ENCODE data around the gene POLR3E. TPM values are rescaled to one million over a fixed set of nuclear protein-coding genes. Genes with fewer than 3 reads are reported as not detected.

The POLR3E gene
- total and polyA plus RNA-seq, 2 experiments from 2014 or later: 23.5 to 62.5 TPM

DNA sequence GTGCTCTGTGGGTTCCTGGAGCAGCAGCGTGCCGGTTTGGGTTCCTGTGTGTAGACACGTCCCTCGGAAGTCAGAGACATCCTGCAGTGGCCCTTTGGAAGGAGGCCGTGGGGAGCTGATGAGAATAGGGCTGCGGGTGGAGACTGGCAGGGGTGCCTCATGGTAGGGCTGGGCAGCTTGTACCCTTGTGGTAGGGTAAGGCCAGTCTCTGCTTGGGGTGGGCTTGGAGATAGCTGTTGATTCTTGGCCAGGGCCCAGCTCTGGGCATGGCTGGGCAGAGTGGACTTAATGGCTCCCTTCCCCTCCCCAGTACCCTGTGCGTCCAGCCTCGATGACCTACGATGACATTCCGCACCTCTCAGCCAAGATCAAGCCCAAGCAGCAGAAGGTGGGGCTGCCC is 10.6 kb downstream of the POLR3E start:
- WGBS (ENCODE audit: low lambda C conversion rate, missing lambda C conversion rate): 99% methylated on average over 10 of the region's 10 CpGs

DNA sequence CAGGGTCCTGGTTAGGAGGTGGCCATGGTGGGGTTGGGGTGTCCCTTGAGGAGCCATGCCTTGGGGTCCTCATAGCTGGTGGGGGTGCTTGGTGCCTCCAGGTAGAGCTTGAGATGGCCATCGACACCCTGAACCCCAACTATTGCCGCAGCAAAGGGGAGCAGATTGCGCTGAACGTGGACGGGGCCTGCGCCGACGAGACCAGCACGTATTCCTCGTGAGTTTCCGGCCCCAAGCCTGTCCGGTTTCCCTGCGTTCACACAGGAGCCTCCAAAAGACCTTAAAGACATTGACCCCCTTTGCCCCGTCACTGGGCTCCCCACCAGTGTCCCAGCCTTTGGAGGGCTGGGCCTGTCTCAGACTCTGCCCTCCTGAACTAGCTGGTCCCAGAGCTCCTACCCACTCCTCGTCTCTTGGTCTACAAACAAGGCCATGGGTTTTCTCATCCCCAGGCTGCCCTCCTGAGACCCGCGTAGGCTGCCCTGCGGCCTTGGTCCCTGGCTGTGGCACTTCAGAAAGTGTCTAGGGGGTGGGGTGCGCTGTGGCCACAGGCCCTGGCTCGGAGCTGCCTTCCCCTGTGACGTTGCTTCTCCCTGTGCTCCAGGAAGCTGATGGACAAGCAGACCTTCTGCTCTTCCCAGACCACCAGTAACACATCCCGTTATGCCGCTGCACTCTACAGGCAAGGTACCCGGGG is 11.8 kb downstream of the POLR3E start:
- no peaks in the 10 kb centered on the region for H3K36me3 ChIP-seq (replicated peaks; ENCODE audit: insufficient read depth, low read depth)
- 98% methylated on average over 24 of the region's 24 CpGs for WGBS (ENCODE audit: low lambda C conversion rate, missing lambda C conversion rate)
- H3K9me2 ChIP-seq (replicated peaks; ENCODE audit: insufficient read depth): no peaks in the 10 kb centered on the region

More for the DNA sequence above, 10.6 kb downstream of the POLR3E start:
- Histone ChIP-seq H3K27me3 (no peaks in the 10 kb centered on the region), H4K20me1 (ENCODE audit: insufficient read depth, poor library complexity, severe bottlenecking) (peaks cover 7% of the 10 kb centered on the region), H3K4me2 (no peak overlapping the region), H3K9me3 (ENCODE audit: low read depth) (no peaks in the 10 kb centered on the region), H3K27ac (no peak overlapping the region), H3K9me2 (replicated peaks; ENCODE audit: insufficient read depth) (no peaks in the 10 kb centered on the region), H3K4me3 (no peak overlapping the region), H2AFZ (no peak overlapping the region), H3K36me3 (replicated peaks; ENCODE audit: insufficient read depth, low read depth) (no peaks in the 10 kb centered on the region), H3K4me1 (ENCODE audit: insufficient read depth) (no peaks in the 10 kb centered on the region), H3K79me2 (peaks cover 13% of the 10 kb centered on the region)
- TF ChIP-seq EZH2 (IDR thresholded peaks at IDR 0.05; ENCODE audit: borderline replicate concordance) (no peak), EZH2phosphoT487 (IDR thresholded peaks at IDR 0.05; ENCODE audit: low read depth, severe bottlenecking, unreplicated experiment) (no peak), CTCF (IDR thresholded peaks at IDR 0.05; ENCODE audit: poor library complexity) (no peak)
- DNase-seq (ENCODE audit: low spot score): no peak

GRCh38 chr16:22311520-22311919 is 14.3 kb downstream of the POLR3E start:
- H3K27me3 ChIP-seq: no peaks in the 10 kb centered on the region
- no peaks in the 10 kb centered on the region for H3K9me2 ChIP-seq (replicated peaks; ENCODE audit: insufficient read depth)
- TF ChIP-seq EZH2phosphoT487 (IDR thresholded peaks at IDR 0.05; ENCODE audit: low read depth, severe bottlenecking, unreplicated experiment): no peak
- TF ChIP-seq EZH2 (IDR thresholded peaks at IDR 0.05; ENCODE audit: borderline replicate concordance): no peak
- no peak overlapping the region for H3K4me2 ChIP-seq
- no peaks in the 10 kb centered on the region for H3K9me3 ChIP-seq (ENCODE audit: low read depth)
- H3K4me3 ChIP-seq: no peak overlapping the region
- H3K79me2 ChIP-seq: no peaks in the 10 kb centered on the region
- H4K20me1 ChIP-seq (ENCODE audit: insufficient read depth, poor library complexity, severe bottlenecking): no peaks in the 10 kb centered on the region
- no peaks in the 10 kb centered on the region for H3K4me1 ChIP-seq (ENCODE audit: insufficient read depth)
- 91% methylated on average over 4 of the region's 4 CpGs for WGBS (ENCODE audit: low lambda C conversion rate, missing lambda C conversion rate)
- no peaks in the 10 kb centered on the region for H3K36me3 ChIP-seq (replicated peaks; ENCODE audit: insufficient read depth, low read depth)
- DNase-seq (ENCODE audit: low spot score): no peak
- H2AFZ ChIP-seq: no peak overlapping the region
- no peak overlapping the region for H3K27ac ChIP-seq

More for the DNA sequence above, 11.8 kb downstream of the POLR3E start:
- Histone ChIP-seq H3K27ac (no peak overlapping the region), H3K4me3 (no peak overlapping the region), H3K9me3 (ENCODE audit: low read depth) (no peaks in the 10 kb centered on the region), H4K20me1 (ENCODE audit: insufficient read depth, poor library complexity, severe bottlenecking) (peaks cover 5% of the 10 kb centered on the region), H2AFZ (no peak overlapping the region), H3K4me2 (no peak overlapping the region), H3K79me2 (peaks cover 7% of the 10 kb centered on the region), H3K4me1 (ENCODE audit: insufficient read depth) (no peaks in the 10 kb centered on the region), H3K27me3 (no peaks in the 10 kb centered on the region)
- TF ChIP-seq EZH2phosphoT487 (IDR thresholded peaks at IDR 0.05; ENCODE audit: low read depth, severe bottlenecking, unreplicated experiment) (no peak), EZH2 (IDR thresholded peaks at IDR 0.05; ENCODE audit: borderline replicate concordance) (no peak), CTCF (IDR thresholded peaks at IDR 0.05; ENCODE audit: poor library complexity) (no peak)
- no peak for DNase-seq (ENCODE audit: low spot score)

GRCh38 chr16:22312897-22313781 is 15.9 kb downstream of the POLR3E start:
- H3K27ac ChIP-seq: no peak overlapping the region
- H3K9me3 ChIP-seq (ENCODE audit: low read depth): no peaks in the 10 kb centered on the region
- H2AFZ ChIP-seq: no peak overlapping the region
- H3K4me3 ChIP-seq: no peak overlapping the region
- 90% methylated on average over 23 of the region's 23 CpGs for WGBS (ENCODE audit: low lambda C conversion rate, missing lambda C conversion rate)
- no peak for TF ChIP-seq EZH2phosphoT487 (IDR thresholded peaks at IDR 0.05; ENCODE audit: low read depth, severe bottlenecking, unreplicated experiment)
- TF ChIP-seq EZH2 (IDR thresholded peaks at IDR 0.05; ENCODE audit: borderline replicate concordance): no peak
- TF ChIP-seq CTCF (IDR thresholded peaks at IDR 0.05; ENCODE audit: poor library complexity): no peak
- H3K79me2 ChIP-seq: no peaks in the 10 kb centered on the region
- no peaks in the 10 kb centered on the region for H3K36me3 ChIP-seq (replicated peaks; ENCODE audit: insufficient read depth, low read depth)
- no peaks in the 10 kb centered on the region for H3K4me1 ChIP-seq (ENCODE audit: insufficient read depth)
- no peak overlapping the region for H3K4me2 ChIP-seq
- no peaks in the 10 kb centered on the region for H4K20me1 ChIP-seq (ENCODE audit: insufficient read depth, poor library complexity, severe bottlenecking)
- DNase-seq (ENCODE audit: low spot score): no peak
- no peaks in the 10 kb centered on the region for H3K9me2 ChIP-seq (replicated peaks; ENCODE audit: insufficient read depth)
- no peaks in the 10 kb centered on the region for H3K27me3 ChIP-seq
